Activated CD4-positive, alpha-beta T cell treated with anti-CD3 and anti-CD28 coated beads, Interleukin-2, Interleukin-4, amounts not matched to agents 100 ng/mL and 50 ng/mL, durations not matched to agents 16 hours and 8 hours (primary cell): ENCODE measurements around the gene PHAF1.

ENCODE experiments used
- DNase-seq: peaks from one replicate; pipeline ENCODE4 v3.0.0-alpha.2; 2020; ENCODE audit warnings: low spot score

Gene PHAF1

GRCh38 chr16:67196881-67197280, 87.1 kb downstream of the PHAF1 start:
- DNase-seq, result no peak

- no peak for DNase-seq
Observed at GRCh38 chr16:67197704-67198103, 88.0 kb downstream of the PHAF1 start.
